Stimulated activated CD4-positive, alpha-beta T cell treated with anti-CD3 and anti-CD28 coated beads, Interleukin-1b, Interleukin-23, amount 100 ng/mL, for 4 hours (primary cell): ENCODE data around the gene CFAP57.
A peak's percentile ranks its signal among the peaks of the same experiment; 100 is the strongest.
"Not testable (repeated sequence)": the region's sequence is repeated elsewhere in the genome, so short reads cannot be mapped to it uniquely, and the experiment has no call there.

Experiments used
- DNase-seq, 2 donors: peaks; one replicate each; pipeline ENCODE4 v3.0.0-alpha.2; 2020; ENCODE audit warnings: low read depth in 2 of 2

The CFAP57 gene

DNA sequence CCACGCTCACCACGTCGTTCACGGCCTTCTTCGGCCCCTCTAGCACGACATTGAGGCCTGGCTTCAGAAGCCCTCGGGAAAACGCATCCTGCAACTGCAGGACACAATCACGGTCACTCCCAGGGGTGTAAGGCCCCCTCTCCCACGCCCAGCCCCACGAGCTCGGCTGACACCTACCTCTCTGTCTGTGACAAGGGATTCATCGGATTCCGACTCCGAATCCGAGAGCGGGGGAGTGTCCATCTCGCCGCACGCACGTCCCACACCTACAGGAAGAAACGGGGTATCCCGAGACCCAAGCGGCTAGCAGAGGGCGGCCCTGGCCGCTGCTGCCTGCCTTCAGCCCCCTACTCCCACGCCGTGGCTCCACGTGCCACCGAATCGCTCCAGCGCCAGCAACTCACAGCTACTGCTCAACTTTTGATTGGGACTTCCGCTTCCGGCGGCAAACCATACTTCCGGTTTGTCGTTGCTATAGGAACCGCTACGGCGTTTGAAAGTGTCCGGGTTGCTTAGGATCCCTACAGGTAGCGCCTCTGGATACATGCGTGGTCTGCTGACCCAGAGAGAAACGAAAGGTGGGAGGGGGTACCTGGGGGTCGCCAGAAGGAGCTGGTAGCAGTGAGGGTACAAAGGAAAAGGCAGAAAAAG lies at the start of gene CFAP57, which contains the start of gene EBNA1BP2:
Gene CFAP57, plus strand, starts transcription at position 455 of the 651 bp plus-strand sequence. CDS start 424 bp downstream, outside the sequence.
Gene EBNA1BP2, minus strand, starts transcription at position 415 of the 651 bp plus-strand sequence. Its CDS starts 172 bp downstream, at position 243.
- DNase-seq = peak; percentile 75 to 85

DNA sequence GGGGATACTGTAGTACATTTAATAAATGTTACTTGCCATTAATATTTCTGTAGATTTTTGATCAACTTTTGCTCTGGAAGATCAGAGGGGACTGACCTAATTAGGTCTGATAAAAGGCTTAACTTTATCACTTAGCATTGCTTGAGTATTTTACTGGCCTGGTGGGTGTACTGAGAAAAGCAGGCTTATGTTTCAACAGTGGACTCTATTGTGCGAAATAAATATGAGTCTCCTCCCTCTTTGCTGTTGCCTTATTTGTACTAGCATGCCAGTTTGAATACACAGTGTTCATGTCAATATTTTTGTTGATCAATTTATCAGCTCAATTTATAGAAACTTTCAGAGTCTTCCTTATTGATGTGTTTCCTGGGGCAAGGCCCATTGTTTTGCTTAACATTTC lies 49.1 kb upstream of the CFAP57 start:
- no peak for DNase-seq

DNA sequence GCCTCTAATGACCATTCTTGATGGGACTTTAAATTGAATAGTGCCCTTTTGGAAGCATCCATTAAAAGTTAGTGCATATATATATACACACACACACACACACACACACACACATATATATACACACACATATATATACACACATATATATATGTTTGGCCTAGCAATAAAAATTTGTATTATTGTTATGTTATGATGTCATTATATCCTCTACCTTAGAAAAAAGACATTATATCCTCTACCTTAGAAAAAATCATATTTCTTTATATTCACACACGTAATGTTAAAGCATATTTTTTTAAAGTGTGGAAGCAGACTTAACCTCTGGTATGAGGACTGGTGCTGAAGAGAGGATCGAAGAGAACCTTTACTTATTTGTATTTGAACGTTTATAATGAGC lies 43.3 kb upstream of the CFAP57 start:
- DNase-seq = no peak

DNA sequence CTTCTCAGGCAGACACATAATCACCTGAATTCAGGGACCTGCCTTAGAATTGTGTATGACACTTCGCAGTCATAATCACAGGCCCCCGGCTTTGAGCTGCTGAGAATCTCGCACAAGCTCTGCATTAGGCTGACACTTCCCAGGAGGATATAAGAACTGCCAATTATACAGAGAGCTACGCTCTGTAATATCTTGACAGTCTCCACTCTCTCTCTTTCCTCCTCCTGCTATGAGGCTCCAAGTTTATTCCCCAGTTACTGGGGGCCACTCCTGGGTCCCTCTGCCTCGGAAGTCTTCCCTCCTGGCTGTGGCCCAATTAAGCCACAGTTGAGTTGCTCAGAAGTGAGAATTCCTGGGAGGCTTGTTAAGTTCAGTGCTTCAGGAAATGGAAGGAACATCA lies 42.7 kb upstream of the CFAP57 start:
- DNase-seq = no peak

DNA sequence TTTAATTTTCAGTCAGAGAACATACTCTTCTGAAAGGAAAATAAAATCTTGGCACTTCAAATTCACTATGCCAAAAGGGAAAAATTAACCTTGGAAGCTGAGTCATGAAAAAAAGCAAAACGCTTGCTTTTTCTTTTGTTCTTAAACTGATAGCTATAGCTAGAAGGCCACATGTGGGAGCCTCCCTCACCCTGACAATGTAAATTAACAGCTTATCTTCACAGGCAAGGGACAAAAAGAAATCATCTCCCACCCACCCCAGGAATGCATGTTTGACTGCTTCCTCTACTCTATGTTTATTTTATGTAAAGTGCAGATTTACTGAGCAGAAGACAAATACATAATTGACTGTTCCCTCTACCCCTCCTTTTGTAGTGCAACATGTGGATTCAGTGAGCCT lies 38.1 kb upstream of the CFAP57 start:
- DNase-seq = no peak

DNA sequence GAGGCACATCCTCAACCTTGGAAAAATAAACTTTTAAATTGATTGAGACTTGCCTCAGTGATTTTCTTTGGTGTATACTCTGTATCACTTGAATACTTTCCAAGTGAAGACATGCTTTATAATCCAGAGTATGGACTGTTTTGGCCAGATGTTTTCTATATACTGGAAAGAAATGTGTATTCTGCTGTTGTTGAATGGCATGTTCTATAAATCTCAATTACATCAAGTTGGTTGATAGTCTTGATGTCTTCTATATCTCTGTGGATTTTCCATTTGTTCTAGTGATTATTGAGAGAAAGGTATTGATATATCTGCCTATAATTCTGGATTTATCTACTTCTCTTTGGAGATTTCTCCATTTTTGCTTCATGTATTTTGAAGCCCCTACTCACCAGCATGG lies 37.5 kb upstream of the CFAP57 start:
- DNase-seq = no peak

DNA sequence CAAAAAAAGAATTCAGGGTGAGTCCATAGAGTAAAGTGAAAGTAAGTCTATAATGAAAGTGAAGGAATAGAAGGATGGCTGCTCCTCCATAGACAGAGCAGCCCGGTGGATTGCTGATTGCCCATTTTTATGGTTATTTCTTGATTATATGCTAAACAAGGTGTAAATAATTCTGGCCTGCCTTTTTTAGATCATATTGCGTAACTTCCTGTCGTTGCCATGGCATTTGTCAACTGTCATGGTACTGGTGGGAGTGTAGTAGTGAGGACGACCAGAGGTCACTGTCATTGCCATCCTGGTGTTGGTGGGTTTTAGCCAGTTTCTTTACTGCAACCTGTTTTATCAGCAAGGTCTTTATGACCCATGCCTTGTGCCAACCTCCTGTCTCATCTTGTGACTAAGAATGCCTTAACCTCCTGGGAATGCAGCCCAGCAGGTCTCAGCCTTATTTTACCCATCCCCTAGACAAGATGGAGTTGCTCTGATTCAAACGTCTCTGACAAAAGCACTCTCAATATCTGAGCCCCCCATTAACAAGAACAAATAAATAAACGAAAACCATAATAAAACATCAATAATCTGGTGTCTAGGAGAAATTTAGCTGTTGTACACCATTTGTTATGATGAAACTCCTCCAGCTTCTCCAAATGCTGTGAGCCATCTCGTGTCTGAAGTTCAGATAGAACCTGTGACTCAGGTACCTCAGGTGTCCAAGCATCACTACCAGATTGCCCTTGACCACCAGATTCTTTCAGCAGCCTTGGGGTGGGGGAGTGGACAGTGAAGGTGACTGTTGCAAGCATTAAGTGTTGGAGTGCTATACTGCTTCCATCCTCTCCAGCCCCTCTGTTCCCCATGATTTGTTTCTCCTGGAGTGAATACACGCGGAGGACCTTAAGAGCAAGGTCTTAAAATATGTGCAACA lies 36.0 kb upstream of the CFAP57 start:
- no peak for DNase-seq

DNA sequence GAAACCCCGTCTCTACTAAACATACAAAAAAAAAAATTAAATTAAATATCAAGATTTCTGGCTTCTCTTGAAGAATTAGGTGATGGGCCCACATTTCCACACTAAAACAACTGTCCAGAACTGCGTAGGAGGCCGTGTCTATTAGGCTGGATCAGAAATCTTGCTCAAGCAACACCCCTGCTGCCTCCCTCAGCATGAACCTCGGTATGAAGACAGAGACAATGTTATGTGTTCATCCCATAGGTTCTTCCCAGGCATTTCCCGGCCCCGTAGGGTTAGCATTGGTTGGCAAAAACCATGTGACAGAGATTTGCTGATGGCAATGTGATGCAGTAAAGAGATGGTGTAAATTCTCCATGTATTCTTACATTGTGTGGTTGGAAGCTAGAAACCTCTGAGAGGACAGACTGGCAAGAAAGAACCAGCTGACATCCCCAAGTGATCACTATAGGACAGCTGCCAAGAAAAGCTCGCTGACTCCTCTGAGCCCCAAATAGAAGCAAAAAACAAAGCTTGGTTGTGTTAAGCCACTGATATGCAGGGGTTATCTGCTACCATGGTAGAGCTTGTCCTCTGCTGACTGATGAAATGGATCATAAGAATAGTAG lies 34.6 kb upstream of the CFAP57 start:
- no peak for DNase-seq

DNA sequence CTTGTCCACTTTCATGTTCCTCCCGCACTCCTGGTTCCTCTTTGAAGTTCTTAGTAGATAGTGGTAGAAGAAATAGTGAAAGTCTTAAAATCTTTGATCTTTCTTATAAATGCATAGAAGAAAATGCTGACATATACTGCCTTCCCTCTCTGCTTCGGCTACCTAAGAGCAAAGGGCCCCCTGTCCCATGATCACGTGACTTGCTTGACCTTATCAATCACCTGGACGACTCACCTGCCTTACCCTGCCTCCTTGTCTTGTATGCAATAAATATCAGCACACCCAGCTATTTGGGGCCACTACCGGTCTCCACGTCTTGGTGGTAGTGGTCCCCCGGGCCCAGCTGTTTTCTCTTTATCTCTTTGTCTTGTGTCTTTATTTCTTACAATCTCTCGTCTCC lies 32.8 kb upstream of the CFAP57 start:
- not testable (repeated sequence) for DNase-seq

DNA sequence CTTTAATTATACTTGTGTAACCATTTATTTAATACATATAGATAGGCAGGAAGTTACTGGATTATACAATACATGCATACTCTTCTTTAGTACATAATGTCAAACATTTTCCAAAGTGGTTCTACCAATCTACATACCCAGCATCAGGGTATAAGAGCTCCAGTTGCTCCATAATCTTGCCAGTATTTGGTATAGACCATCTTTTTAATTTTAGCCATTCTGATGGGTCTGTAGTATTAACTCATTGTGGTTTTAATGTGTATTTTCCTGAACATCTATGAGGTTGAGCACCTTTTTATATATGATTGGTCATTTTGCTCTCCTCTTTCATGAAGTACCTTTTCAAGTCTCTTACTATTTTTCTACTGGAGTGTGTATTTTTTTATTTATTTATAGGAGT lies 32.1 kb upstream of the CFAP57 start:
- no peak for DNase-seq

DNA sequence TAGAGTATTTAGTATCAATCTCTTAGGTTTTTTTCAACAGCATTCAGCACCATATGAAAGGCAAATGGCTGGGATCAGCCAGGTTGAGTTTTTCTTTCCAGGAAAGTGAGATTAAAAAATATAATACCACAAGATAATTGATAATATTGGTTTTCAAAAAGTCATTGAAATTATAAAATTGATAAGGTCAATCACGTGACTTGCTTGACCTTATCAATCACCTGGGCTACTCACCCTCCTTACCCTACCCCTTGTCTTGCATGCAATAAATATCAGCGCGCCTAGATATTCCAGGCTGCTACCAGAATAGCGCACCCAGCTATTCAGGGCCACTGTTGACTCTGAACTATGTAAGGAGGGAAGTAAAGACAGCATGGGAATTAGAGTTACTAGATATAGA lies 31.5 kb upstream of the CFAP57 start:
- DNase-seq = no peak

DNA sequence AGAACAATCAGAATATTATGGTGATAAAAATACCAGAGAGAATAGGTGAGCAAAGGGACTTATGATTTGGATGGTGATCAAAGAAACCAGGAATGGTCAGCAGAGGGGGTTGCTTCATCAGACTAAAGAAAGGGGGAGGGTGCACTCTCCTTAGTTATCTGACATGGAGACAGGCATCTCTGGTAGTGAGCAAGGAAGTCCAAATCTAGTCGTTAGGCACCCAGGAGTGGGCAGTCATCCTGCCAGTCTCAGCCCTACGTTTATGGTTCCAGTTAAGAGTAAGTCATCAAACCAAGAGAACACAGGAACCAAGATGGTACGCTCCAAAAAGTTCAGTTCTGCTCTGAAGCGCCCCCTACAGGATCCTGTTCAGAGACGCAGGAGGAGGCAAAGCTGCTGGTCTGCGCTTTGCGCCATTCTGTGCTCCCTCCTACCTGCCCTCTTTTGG lies 28.7 kb upstream of the CFAP57 start:
- no peak for DNase-seq

DNA sequence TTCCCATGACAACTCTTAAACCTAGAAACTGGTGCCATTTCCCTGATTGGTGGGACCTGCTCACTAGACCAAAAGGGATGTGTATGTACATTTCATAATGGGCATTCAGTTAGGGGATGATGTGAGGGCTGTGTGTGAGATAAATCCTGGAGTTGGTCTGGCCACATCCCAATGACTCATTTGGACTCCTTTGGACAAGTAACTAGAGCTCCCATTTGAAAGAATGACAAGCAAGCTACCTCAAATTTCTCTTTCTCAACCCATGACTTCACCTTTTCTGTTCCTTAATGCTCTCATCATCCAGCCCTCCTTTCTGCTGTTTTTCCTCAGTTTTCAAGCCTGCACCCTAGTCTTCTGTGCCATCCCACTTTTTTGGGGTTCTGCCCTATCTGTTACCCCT lies 27.9 kb upstream of the CFAP57 start:
- no peak for DNase-seq

DNA sequence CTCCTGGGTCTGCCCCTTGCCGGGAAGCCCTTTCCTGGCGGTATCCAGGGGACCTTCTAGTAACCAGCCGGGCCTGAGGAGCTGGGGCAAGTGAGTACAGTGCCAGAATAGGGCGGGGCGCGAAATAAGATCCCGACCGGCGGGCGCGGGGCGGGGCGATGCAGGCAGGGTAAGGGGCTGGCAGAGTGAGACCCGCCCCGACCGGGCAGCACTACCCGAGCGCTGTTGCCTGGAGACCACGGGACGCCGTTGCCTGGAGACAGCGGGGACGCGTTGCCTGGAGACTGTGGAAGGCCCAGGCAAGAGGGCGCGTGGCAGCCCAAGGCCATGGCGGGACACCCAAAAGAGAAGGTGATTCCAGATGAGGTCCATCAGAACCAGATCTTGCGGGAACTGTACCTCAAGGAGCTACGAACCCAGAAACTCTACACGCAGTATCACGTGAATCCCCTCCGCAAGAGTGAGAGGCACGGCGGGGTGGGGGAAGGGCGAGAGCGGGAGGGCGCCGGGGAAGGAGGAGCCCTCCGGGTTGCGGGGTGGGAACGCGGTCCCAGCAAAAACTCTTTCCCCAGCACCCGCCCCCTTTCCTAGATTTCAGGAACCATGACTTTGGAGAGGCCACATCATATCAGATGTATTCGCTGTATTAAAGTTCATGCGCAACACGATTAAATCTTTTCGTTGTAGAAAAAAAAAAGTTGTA lies 24.4 kb upstream of the CFAP57 start:
- DNase-seq = peak in 1 of 2 donors; percentile 21

DNA sequence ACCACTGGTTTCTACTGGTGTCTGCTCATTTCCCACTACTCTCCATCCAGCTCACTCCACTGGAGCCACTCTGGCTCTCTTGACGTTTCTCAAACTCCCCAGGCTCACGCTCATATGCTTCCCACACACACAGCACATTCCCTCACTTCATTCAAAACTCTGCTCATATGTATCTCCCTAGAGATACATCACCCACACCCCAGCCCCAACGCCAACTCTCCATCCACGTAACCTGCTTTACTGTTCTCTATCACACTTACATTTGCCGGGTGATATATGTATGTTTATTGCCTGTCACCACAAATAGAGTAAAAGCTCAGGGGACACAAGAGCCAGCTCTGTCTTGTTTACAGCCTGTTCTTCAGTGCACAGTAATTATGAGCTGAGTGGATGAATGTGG lies 22.2 kb upstream of the CFAP57 start:
- no peak for DNase-seq

DNA sequence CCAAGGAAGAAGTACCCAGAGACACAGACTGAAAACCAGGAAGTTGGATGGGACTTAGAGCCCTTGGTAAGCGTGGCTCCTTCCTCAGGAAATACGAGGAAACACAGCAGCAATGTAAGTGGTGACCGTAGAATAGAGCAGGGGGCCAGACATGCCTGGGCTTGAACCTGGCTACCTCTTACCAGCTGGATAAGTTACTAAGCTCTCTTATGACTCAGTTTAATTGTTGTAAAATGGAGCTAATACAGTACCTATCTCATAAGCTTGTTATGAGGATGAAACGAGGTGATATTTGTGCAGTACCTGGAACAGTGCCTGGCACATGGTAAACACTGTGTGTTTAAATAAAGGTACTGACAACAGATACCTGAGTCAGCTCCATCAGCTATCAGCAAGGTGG lies 19.3 kb upstream of the CFAP57 start:
- no peak for DNase-seq

DNA sequence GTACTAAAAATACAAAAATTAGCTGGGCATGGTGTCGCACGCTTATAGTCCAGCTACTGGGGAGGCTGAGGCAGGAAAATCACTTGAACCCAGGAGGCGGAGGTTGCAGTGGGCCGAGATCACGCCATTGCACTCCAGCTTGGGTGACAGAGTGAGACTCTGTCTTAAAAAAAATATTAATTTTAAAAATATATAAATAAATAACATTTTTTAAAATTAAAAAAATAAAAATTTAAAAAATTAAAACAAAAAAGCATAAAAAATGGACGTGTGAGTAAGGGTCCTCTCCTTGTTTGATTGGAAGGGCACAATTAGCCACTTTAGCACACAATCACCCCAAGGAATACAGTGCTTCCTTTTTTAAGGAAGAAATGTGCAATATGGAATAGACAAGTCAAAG lies 18.7 kb upstream of the CFAP57 start:
- no peak for DNase-seq

DNA sequence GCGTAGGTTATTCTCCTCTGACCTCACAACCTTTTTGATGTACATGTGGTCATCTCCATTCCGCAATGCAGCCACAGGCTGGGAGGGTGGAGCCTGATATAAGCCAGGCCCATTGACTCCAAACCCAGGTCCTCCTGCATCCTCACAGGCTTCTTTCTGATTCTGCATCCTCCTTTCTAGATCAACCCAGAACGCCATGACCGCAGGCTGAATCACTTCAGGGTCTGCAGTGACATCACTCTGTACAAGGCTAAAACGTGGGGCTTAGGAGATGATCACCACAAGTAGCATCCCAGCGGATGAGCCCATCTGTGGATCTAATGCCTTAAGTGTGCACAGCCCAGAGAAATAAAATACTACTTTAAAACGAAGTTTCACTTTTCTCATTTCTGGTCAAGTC lies 16.1 kb upstream of the CFAP57 start:
- DNase-seq = no peak

DNA sequence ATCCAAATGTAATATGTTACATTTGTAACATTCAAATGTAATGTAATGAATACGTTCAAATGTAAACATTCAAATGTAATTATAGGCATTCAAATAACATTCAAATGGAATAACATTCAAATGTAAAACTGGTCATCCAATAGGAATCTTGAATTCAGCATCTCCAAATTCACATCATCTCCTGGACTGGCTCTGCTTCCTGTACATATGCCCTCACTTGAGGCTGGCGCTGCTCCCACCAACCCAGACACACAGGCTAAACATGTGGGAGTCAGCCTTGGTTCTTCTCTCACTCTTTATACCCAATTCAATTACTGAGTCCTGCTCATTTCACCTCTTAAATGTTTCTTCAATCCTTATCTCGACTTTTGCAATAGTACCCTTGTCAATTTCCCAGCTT lies 7.0 kb upstream of the CFAP57 start:
- DNase-seq = no peak

DNA sequence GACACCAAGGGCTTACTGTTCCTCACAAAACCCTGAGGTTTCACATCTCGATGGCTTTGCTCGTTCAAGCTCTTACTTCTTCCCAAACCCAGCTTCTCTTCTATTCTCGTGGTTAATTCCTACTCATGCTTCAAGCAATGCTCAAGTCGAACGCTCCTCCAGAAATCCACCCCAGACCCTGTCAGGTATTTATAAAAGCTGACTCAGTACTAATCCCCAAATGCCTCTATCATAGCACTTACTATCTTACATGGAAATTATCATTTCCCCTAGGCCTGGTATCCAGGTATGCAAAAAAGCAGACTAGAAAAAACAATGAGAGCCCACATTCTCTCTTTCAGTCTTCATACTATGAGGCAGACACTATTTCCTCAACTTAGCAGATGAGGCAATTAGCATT lies 6.4 kb upstream of the CFAP57 start:
- DNase-seq = no peak

DNA sequence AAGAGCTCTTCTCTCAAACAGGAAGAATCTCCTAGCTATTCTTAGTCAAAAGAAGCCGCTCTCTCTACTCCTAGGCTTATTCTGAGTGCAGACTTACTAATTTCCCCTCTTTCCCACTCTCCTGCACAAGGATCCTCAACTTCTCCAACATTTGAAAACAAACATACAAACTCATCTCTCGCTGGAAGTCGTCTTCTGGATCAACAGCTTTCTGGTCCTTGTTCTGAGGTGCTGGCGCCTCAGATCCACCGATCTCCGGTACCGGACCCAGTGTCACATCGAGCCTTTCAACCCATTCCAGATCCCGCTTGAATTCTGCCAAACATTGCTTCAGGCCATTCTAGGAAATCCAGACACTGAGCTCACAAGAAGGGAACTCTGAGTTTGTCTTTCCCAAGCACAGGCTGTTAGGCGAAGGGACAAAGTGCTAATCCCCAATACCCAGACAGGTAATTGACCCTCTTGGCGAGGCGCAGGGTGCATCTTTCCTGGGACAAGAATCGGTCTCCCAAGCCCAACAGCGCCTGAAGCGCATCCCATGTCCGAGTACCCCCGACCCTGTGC lies 736 bp upstream of the CFAP57 start:
- no peak for DNase-seq

DNA sequence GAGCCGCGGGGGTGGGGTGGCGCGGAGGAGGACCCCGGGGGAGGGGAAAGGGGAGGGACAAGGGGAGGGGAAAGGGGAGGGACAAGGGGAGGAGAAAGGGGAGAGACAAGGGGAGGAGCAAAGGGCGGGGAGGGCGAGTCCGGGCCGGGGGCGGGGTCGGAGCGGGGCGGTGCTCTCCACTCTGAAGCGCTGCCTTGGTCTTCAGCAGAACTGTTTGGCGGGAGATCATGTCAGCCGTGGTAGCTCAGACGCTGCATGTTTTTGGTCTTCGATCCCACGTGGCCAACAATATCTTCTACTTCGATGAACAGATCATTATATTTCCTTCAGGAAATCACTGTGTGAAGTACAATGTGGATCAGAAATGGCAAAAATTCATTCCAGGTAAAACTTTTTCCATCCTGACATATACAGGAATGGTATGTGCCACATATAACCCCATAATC lies 420 bp downstream of the CFAP57 start:
- DNase-seq = peak; percentile 87 to 89
